Body of pancreas (tissue), 4 donors: ENCODE results near the gene TC2N.

Experiments
- POLR2A ChIP-seq, 3 donors: fragments of 450-650 bp; IDR thresholded peaks; one replicate each; pipeline ENCODE4 v1.6.1; 2016; ENCODE audit warnings: antibody characterized with exemption in 3 of 3, mild to moderate bottlenecking in 2 of 3
- TF ChIP-seq, protein P1 (sequence below), 7 experiments: fragments of 450-650 bp in 4 of 7; fragments of 200-600 bp in 3 of 7; sonication (generic) in 3 of 7; IDR thresholded peaks; one replicate each; pipeline ENCODE4 v1.5.1; 2016 to 2019; ENCODE audit warnings: antibody characterized with exemption in 7 of 7

DNA sequence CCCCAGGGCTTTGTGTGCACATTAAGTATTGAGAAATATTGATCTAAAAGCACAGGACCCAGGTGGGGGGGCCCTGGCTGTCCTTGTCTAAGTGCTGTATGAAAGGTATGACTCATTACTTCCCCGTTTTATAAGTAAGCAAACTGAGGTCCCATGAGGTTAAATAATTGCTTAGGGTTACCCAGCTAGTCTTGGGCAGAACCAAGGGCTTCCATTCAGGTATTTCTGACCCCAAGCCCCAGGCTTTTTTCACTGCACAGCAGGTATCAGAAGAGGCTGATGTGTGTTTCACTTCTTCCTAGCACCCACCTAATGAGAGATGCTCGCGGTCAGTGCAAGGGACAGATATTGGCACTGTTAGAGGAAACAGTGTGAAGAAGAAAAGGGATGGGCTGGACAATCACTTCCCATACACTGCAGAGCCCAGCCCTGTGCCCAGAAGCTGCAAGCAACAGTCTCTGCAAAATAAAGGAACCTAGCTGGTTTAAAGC, 4.7 kb upstream of the TC2N start:
- TF ChIP-seq, protein P1, sequence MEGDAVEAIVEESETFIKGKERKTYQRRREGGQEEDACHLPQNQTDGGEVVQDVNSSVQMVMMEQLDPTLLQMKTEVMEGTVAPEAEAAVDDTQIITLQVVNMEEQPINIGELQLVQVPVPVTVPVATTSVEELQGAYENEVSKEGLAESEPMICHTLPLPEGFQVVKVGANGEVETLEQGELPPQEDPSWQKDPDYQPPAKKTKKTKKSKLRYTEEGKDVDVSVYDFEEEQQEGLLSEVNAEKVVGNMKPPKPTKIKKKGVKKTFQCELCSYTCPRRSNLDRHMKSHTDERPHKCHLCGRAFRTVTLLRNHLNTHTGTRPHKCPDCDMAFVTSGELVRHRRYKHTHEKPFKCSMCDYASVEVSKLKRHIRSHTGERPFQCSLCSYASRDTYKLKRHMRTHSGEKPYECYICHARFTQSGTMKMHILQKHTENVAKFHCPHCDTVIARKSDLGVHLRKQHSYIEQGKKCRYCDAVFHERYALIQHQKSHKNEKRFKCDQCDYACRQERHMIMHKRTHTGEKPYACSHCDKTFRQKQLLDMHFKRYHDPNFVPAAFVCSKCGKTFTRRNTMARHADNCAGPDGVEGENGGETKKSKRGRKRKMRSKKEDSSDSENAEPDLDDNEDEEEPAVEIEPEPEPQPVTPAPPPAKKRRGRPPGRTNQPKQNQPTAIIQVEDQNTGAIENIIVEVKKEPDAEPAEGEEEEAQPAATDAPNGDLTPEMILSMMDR (IDR thresholded peaks at IDR 0.05), result no peak
- no peak for TF ChIP-seq POLR2A (IDR thresholded peaks at IDR 0.05)
